ENCODE measurements around the gene GPR89A. TPM values are rescaled to one million over a fixed set of nuclear protein-coding genes. Genes with fewer than 3 reads are reported as not detected.
"Not testable (repeated sequence)": the region's sequence is repeated elsewhere in the genome, so short reads cannot be mapped to it uniquely, and the experiment has no call there.

Gene GPR89A
- 26.0 TPM for total RNA-seq (ENCODE audit: insufficient read depth, low replicate concordance)

DNA sequence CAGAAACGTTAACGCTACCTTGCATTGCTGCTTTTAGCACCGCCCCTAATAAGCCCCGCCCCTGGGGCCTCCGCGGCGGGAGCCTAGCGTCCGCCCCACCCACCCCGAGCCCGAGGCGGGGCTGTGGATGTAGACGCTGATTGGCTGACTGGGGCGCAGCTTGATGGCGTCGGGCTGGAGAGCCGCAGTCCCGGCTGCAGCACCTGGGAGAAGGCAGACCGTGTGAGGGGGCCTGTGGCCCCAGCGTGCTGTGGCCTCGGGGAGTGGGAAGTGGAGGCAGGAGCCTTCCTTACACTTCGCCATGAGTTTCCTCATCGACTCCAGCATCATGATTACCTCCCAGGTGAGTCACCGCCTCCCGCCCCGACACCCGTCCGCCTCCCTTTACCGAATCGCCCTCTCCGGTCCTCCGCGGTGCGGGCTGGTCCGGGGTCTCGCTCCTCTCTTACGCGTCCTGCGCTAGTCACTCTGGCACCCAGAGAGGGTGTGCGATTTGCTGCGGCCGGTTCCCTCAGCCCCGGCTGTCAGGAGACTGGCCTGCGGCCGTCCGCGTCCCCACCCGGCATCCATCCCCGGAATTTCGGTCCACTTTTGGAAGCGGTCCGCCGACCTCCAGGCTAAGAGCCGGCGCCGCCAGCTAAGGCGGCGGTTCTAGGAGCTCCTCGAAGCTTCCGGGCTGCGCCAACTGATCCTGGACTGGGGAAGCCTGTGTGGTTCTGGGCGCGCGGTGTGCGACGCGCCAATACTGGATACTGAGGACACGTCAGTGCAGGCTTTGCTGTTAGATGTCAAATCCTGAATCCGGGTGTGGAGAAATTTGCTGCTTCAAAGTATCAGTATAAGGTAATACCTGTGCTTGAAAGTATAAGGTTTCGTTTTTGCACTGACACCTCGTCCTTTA, at the start of gene GPR89A:
TSS of gene GPR89A (plus strand) at position 156 of the 901 bp plus-strand sequence. CDS start at position 302, 146 bp downstream.
- peak; percentile 95 for DNase-seq (ENCODE audit: low spot score)

DNA sequence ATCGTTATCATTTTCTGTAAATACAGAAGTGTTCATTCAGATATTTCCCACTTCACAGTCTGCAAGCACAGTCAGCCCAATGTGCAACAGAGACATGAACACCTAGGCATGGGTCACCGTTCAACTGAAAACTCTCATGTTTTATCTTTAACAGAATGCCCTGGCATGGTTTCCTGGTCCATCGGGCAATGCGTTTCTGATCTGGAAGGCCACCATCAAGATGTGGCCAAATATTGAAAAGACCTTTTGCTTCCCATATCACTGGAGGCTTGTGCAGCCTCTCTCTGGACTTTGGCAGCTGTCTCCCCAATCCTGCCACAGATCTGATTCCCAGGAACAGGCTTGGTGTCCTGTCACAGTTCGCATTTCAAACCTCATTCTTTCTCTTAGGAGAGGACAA, 21.0 kb upstream of the GPR89A start:
- not testable (repeated sequence) for DNase-seq (ENCODE audit: low spot score)

DNA sequence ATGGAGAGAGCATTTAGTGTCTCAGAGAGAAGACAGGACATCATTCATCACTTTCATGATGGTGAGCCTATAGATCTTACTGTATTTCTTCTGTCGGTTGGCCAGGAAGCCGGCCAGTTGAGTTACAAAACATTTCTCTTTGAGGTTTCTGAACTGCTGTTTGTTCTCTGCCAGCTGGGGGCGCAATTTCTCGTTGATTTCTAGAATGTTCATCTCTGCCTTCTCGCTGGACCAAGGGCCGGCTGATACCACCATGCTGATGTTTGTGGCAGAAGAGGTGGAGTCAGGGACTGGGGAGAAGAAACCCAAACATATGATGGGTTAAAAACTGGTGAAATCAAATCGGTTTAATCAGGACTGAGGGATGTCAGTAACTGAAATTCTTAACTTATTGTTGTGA, 17.0 kb upstream of the GPR89A start:
- DNase-seq (ENCODE audit: low spot score) = not testable (repeated sequence)

DNA sequence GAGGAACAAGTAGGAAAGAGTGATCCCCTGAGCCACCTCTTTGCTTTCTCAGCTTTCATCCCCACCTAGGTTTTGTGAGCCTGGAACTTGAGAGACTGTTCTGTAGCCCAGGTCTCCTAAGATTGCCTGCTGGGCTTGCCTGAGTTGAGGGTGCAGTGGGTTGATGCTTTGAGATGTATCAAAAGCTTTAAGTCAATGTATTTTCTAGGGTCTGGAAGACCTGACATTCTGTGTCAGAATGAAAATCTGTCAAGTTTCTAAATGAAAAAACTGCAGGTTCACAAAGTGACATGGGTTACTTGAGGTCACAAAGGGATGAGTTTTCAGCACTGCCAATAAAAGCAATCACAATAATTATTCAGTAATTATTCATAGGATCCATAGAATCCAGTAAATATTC, 15.4 kb upstream of the GPR89A start:
- DNase-seq (ENCODE audit: low spot score) = not testable (repeated sequence)

DNA sequence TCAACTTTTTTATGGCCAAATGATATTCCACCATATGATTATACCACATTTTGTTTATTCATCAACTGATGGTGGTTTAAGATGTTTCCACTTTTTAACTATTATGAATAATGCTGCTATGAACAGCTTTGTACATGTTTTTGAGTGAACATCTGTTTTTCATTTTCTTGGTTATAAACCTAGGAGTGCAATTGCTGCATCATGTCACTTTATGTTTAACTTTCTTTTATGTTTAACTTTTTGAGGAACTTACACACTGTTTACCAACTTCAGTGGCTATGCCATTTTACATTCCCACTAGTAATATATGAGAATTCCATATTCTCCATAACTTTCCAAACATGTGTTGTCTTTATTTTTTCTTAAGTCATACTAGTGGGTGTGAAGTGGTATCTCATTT, 12.4 kb upstream of the GPR89A start:
- DNase-seq (ENCODE audit: low spot score) = not testable (repeated sequence)

DNA sequence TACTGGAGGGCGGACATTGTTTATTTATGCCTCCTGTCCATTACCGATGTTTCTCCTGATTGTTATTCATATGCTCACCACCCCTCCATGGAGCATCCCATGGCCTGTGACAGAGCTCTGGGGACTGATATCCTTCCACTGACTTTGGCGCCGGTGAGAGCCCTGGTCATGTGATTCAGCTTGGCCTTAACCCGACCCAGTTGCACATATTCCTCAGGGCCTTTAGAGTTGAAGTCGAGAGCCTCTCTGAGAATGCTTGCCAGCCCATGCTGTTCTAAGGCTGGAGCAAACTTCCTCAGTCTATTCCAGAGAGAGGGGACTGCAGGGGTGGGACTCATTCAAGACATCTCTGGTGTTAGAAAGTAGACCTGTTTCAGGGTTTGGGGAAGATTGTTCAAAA, 11.6 kb upstream of the GPR89A start:
- not testable (repeated sequence) for DNase-seq (ENCODE audit: low spot score)

DNA sequence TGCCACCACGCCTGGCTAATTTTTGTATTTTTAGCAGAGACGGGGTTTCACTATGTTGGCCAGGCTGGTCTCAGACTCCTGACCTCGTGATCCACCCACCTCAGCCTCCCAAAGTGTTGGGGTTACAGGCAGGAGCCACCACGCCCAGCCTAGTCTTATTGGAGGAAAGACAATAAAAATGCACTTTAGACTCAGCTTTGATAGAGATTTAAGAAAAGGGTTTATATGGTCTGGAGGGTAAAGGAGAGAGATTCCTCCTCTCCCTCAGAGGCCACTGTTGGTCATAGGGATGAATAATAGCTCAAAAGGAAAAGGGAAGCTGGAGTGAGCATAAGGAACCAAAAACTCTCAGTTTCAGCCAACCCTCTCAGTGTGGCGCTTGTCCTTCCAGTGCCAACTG, 8.4 kb upstream of the GPR89A start:
- not testable (repeated sequence) for DNase-seq (ENCODE audit: low spot score)

DNA sequence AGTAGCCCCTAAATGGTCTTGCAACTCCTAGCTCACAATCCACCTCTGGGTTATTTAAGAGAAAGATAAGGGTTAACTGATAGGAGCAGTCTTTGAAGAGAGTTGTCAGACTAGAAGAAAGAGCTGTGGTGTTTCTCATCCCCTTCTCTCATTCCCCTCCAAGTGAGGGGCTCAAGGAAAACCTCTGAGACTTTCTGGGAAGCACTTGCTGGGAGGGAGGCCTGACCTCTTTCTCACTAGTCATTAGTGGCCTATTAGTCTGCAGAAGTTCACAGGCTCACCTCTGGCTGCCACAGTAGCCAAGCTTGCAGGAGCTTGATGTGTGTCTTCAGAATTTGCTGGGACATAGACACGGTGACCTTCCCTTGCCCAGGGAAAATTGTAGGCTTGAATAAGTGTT, 6.2 kb upstream of the GPR89A start:
- no peak for DNase-seq (ENCODE audit: low spot score)

DNA sequence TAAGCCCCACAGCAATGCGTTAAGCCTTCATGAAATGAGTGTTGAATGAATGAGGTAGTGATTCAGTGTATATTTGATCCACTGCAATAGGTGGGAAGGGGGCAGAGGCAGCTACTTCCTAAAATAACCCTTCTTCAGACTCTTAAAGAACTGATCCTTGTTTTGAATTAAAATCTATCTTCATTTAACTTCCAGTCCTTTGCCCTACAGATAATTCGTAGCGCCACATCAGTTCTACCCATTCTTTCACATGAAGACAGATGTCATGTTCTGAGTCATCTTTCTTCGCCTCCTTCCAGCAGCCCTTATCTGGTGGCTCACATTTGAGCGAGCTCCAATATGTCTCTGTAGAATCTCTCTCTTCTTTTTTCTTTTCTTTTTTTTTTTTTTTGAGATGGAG, 948 bp upstream of the GPR89A start:
- DNase-seq (ENCODE audit: low spot score) = not testable (repeated sequence)

DNA sequence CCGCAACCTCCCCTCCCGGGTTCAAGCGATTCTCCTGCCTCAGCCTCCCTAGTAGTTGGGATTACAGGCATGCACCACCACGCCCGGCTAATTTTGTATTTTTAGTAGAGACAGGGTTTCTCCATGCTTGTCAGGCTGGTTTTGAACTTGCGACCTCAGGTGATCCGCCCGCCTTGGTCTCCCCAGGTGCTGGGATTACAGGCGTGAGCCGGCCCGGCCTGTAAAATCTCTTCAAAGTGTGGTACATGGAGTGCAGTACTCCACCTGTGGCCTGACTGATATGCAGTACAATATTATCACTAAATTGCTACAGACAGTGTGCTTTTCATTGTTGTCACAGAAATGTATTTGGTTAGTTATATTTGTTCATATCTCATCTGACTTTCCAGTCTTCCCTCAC, 499 bp upstream of the GPR89A start:
- DNase-seq (ENCODE audit: low spot score) = not testable (repeated sequence)

DNA sequence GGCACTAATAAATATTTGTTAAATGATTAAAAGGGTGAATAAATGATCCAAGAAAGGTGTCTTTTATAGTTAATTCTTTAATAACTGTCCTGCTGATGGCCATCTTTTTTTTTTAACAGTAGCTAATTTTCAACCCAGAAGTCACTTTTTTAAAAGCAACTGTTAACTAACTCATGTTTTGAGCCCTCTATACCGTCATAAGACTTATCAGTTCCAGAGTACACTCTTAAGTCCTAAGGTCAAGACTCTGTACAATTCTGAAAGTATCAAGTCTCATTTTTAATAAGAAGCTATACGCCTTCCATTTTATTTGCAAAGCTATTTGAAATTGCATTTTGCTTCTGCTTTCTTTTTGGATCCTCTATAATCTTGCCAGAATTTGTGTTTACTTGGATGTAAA, 3.0 kb downstream of the GPR89A start:
- not testable (repeated sequence) for DNase-seq (ENCODE audit: low spot score)

DNA sequence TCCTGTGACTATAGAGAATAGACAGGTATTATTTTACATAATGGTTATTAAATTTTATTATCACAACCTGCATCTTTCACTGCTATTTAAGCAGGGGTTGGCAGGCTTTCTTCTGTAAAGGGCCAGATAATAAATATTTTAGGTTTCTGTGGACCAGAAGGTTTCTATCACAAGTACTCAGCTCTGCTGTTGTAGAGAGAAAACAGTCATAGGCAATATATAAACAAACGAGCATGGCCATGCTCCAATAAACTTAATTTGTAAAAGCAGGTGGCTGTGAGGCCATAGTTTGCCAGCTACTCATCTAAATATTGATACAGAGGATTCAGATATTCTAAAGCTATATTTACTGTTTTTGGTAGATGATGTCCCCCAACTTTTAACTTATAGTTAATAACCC, 12.3 kb downstream of the GPR89A start:
- DNase-seq (ENCODE audit: low spot score) = not testable (repeated sequence)

DNA sequence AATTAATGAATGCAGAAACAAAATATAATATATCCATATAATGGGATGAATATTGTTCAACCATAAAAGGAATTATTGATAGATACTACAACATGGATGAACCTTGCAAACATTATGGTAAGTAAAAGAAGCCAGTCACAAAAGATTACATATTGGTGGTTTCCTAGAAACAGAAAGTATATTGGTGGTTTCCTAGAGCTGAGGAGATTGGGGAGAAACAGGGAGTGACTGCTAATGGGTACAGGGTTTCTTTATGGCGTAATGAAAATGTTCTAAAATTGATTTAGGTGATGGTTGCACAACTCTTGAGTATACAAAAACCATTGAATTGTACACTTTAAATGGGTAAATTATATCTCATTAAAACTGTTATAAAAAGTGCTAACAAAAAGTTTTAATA, 14.4 kb downstream of the GPR89A start:
- DNase-seq (ENCODE audit: low spot score) = not testable (repeated sequence)

DNA sequence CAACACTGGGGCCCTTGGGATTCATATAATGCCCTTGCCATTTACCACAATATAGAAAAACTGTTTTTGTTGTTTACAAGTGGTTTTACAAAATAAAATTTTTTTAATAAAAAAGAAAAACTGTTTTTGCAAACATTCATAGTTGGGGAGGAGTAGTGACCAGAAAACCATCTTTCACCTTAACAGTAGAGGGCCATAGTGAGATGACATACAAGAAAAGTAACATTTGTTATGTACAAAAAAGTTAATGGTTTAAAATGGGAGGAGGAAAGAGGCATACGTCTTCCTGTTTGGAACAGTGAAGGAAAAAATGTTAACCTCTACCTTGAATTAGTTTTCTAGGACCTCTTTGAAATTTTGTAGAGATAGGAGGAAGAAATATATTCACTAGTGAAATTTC, 28.4 kb downstream of the GPR89A start:
- DNase-seq (ENCODE audit: low spot score) = not testable (repeated sequence)

DNA sequence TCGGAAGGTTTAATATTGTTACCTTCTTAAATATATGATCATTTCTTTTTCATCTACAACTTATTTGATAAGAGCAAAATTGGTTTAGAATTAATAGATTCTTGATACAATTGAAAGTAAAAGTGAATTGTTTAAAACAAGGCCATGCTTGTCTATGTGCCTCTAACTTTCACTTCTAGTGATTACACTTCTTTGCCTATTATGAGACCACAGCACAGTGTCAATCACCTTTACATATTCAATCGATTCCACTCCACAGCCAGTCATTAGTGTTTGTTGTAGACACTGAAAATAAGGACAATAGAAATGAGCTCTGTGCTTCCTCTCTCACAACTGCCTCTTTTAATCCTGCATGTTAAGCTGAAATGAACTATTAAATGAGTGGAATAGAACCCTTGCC, 34.1 kb downstream of the GPR89A start:
- not testable (repeated sequence) for DNase-seq (ENCODE audit: low spot score)

DNA sequence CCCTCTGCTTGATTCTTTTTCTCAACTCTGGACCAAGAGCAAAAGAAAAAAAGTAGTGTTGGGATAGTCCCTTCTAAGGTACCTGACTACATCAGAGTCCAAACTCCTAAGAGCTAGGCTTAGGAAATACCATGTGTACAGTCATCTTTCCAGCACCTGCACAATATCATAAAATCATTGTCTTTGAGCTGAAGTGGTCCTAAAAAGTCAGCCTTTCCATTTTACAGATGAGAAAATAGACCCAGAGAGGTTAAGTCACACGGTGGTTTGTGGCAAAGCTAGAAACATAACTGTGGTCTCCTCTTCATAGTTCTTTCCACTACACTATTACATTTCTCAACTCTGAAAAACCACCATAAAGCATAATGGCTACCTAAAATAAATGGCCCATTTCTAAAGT, 36.2 kb downstream of the GPR89A start:
- DNase-seq (ENCODE audit: low spot score) = not testable (repeated sequence)

DNA sequence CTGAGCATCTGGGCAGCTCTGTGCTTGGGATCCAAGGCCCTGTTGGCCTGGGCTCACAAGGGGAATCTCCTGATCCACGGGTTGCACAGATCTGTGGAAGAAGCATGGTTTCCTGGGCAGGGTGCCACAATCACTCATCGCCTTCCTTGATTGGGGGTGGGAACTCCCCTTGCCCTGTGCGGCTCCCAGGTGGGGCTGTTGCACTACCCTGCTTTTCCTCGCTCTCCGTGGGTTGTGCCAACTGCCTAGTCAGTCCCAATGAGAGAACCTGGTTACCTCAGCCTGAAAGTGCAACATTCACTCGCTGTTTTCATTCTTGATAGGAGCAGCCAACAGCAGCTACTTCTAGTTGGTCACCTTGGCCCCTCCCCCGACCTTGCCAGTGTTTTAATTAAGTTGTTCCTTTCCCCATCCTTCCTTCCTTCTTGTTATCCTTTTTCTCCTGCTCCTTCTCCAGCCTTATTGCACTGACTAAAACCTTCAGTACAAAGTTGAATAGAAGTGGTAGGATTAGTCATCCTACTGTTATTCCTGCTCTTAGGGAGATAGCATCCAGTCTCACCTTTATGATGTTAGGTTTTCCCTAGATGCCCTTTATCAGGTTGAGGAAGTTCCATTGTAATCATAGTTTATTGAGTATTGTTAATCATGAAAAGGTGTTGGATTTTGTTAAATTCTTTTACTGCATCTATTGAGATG, 48.6 kb downstream of the GPR89A start:
- DNase-seq (ENCODE audit: low spot score) = not testable (repeated sequence)

DNA sequence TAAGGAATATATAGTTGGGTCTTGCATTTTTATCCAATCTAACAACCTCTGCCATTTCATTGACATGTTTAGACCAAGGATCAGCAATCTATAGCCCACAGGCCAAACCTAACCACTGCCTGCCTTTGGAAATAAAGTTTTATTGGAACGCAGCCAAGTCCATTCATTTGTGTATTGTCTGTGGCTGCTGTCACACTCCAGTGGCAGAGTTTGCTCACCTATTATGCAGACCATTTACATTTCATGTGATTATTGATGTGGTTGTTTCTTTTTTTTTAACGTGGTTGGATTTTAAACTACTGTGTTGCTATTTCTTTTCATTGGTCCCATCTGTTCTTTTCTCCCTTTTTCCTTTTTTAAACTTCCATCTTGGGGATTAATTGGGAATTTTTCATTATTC, 54.7 kb downstream of the GPR89A start:
- DNase-seq (ENCODE audit: low spot score) = not testable (repeated sequence)

DNA sequence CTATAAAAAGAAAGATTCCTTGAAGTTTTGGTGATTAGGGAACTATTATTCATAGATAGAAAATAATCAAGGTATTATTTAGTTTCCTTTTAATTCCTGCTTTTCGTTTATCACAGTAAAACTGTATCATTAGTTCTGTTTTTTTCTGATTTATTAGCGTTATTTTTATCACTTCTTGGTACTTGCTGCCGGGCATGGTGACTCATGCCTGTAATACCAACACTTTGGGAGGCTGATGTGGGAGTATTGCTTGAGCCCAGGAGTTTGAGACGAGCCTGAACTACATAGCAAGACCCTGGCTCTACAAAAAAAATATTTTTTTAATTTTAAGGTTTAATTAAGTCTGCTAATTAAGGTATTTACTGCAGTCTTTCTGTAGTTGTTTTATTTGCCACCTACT, 57.2 kb downstream of the GPR89A start:
- not testable (repeated sequence) for DNase-seq (ENCODE audit: low spot score)

DNA sequence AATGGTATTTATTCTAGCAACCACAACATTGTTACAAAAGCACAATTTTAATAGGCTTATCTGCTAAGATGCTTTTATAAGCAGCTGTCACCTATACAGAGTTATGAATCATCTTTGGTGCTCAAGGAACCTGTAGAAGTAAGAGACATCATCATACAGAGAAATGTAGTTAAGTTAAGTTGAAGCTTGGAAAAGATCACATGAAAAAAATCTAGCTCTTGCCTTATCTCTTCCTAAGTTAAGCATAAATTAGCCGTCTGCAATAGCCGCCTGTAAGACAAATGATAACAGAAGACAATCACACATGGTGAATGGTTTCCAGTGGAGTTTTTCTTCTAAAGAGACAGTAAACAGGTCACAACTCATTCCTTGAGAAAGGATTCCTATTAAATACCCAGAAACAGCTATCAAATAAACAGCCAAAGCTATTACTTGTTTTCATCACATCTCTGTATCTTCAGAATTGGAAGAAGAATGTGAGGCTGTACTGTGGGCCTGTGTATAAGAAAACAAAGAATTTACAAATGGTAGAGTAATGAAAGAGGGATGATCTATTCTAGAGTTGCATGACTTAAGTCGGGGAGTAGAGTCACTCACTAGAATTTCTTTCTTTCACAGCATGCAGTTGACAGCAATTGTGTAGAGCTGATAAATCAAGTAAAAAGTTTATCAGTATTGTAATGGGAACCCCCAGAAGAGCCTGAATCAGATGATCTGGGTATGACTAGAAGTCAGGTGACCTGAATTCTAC, 63.4 kb downstream of the GPR89A start:
- not testable (repeated sequence) for DNase-seq (ENCODE audit: low spot score)

DNA sequence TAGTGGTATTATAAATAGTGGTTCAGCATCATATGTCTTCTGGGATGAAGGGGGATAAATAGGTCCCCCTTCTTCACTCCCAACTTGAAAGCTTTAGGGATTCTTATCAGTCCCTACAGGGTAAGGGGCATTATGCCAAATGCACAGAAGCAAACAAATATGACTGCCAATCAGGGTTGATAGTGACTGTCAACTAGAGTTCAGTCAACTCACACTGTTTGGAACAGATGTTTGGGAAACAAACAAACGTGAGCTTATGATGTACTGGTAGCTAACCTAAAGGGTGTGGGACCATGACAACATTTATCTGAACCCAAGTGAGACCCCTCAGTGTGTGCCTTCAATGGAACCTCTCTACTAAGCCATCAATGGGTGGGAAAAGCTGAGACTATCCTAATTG, 65.4 kb downstream of the GPR89A start:
- DNase-seq (ENCODE audit: low spot score) = not testable (repeated sequence)

DNA sequence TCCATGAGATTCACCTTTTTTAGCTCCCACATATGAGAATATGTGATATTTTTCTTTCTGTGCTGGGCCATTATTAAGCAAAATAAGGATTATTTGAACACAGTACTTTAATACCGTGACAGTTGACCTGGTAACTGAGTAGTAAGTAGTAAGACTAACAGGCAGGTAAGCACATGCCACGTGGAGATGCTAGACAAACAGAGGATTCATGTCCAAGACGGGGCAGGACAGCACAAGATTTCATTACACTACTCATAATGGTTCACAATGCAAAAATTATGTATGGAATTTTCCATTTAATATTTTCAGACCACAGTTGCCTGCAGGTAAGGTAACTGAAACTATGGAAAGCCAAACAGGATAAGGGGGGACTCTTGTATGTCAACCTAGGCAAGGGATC, 77.1 kb downstream of the GPR89A start:
- DNase-seq (ENCODE audit: low spot score) = not testable (repeated sequence)
